GM12891 (cell line): Measurements from ENCODE around the gene ACY1.

Source experiments
- PAX5 ChIP-seq: IDR thresholded peaks from 2 replicates; pipeline ENCODE4 v1.6.1; 2011; ENCODE audit warnings: low read length, moderate library complexity, mild to moderate bottlenecking; ENCODE audit not compliant: insufficient read depth, severe bottlenecking
- POLR2A ChIP-seq: IDR thresholded peaks from 2 replicates; pipeline ENCODE4 v1.6.1; 2011; ENCODE audit warnings: low read depth, low read length, control low read depth
- POLR2AphosphoS5 ChIP-seq: IDR thresholded peaks from 2 replicates; pipeline ENCODE4 v1.6.1; 2011; ENCODE audit warnings: low read depth, low read length, control low read depth
- TAF1 ChIP-seq: IDR thresholded peaks from 2 replicates; pipeline ENCODE4 v1.6.1; 2011; ENCODE audit warnings: low read depth, low read length, control low read depth

- TF ChIP-seq POLR2AphosphoS5 (no peak), POLR2A (no peak), TAF1 (no peak), PAX5 (no peak)
Observed at GRCh38 chr3:51984269-51984647, 923 bp downstream of the ACY1 start.
